ENCODE results near the gene ADGRB2.

GRCh38 chr1:31679091-31679490 lies 85.0 kb downstream of the ADGRB2 start:
- no peak for TF ChIP-seq EZH2 (IDR thresholded peaks at IDR 0.05; ENCODE audit: insufficient read depth, poor library complexity, severe bottlenecking)
- no peak for TF ChIP-seq EZH2phosphoT487 (IDR thresholded peaks at IDR 0.05; ENCODE audit: insufficient read depth, low read depth)

All from GM23248 (cell line).